Activated CD4-positive, alpha-beta T cell treated with anti-CD3 and anti-CD28 coated beads for 4 hours (primary cell): ENCODE data around the gene JOSD1.

Experiments used
- DNase-seq, 2 donors: peaks; one replicate each; pipeline ENCODE4 v3.0.0-alpha.2; 2020

JOSD1 gene

GRCh38 chr22:38710866-38711265 is 10.1 kb upstream of the JOSD1 start:
- DNase-seq: no peak

DNA sequence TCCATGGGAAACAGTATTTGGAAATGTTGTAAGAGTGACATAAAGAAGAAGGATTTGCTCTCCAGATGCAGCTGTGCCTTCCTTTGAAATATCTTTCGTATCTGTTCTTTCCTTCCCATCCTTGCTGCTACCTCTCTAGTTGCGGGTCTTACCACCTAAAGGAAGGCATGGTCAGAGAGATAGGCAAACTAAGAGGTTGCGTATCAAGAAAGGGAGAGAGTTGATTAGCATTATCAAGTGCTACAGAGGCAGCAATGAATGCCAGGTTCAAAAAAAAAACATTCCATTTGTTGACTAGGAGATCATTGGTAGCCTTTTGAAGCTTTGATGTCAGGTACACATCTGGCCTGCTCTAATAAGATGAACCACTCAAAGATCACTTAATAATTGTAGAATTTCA is 9.6 kb upstream of the JOSD1 start:
- DNase-seq: no peak

DNA sequence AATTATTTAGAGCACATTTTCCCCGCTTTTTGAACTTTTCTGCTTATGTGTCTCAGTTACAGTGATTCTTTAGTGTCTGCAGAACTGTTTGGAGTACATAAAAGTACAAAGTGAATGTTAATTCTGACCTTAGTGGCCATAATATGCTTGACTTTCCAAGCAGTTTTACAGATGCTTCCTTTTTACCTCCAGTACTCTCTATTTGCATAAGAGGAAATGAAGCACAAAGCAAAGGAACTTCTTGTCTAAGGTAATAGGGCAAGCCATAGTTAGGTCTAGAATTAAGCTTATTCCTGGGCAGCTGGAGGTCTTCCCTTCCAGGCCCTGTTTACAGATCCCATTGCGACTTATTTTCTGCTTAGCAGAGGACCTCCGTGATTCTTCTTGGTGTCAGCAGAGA is 8.6 kb upstream of the JOSD1 start:
- no peak for DNase-seq

DNA sequence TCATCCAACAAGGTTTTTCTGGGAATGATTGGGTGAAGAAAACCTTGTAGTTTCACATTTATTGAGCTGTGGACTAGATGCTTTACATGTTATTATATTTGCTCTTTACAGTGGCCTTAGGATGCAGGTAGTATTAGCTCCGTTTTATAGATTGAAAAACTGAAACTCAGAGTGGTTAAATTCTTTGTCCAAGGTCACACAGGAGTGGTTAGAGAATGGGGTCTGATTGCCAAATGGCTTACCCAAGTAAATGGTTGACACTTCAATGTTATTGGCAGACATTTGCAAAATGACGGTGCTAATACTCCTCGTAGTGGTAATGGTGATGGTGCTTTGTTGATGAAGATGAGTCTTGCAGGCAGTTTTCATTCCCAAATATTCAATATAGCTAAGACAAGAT is 7.2 kb upstream of the JOSD1 start:
- DNase-seq: no peak

GRCh38 chr22:38707346-38707745 is 6.6 kb upstream of the JOSD1 start:
- DNase-seq: no peak

GRCh38 chr22:38706901-38707195 is 6.1 kb upstream of the JOSD1 start:
- no peak for DNase-seq

GRCh38 chr22:38706101-38706900 is 5.6 kb upstream of the JOSD1 start:
- DNase-seq: peak; percentile 37 to 46

DNA sequence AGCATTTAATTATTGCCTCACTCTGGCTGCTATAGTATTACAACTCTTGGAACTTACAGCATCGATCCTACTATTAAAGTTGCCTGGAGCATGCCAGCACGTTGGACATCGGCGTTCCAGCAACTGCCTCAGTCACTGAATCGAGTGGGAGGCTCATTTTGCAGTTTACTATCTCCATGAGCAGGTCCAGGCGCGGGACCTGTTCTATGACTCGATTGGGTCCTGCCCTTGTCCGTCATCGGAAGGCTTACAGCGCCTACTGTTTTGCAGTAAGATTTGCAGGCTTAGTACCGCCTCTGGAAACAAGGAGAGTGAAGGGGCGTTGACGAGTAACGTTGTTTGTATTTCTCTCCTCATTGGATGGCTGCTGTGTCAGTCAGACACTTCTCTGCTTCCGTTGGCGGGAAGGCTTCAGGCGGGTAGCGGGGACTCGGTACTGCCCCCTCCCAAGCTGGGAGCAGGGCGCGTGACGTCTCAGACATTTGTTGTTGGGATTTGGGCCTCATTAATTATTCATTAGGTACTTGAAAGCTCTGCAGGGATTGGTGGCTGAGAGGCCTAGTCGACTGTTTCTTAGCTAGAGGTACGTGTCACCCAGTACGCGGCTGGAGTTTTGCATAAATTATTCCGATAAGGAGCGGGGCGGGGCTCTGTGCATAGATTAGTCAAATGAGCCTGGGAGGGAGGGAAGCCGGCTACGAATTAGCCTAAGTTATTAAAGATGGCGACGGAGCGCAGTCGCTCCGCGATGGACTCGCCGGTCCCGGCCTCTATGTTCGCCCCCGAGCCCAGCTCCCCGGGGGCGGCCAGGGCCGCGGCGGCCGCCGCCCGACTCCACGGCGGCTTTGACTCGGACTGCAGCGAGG is 4.7 kb upstream of the JOSD1 start, which contains the start of gene GTPBP1:
TSS of gene GTPBP1 (plus strand) at position 710 of the 866 bp plus-strand sequence. CDS start at position 722, 12 bp downstream.
- DNase-seq: peak; percentile 97

- DNase-seq: no peak
Measured at GRCh38 chr22:38704654-38705234, 4.0 kb upstream of the JOSD1 start.

GRCh38 chr22:38700270-38700788 is 414 bp downstream of the JOSD1 start:
- no peak for DNase-seq

DNA sequence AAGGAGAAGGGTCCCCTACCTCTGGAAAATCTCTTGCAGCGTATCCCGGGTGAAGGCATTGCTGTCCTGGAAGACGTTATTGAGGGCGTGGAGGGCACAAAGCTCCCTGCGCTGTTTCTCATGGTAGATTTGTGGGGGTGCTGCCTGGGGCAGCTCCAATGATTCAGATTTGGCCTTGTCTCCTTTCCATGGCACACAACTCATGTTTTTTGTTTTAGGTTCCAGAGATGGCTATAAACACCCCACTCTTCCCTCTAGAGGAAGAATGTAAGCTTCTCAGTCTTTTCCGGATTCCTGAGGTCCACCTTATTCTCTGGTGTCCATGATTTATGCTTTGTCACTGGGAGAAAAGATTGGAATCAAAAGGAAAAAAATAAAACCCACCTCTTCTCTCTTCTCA is 959 bp downstream of the JOSD1 start:
- DNase-seq: no peak

DNA sequence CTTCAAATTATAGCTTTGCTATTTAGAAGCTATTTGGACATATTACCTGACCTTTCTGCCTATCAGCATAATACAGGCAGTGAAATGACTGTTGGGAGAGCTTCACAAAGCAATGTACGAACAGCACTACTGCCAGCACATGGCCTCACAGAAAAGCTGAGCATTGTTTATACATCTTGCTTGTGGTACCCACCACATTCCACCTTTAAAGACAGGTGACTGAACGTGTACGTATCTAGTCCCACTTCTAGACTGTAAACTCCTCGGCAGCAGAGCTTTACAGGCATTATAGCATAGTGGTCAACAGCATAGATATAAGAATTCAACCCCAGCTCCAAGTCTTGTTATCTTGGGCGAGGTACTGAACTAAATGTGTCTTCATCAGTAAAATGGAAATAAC is 1.6 kb downstream of the JOSD1 start:
- DNase-seq: no peak

DNA sequence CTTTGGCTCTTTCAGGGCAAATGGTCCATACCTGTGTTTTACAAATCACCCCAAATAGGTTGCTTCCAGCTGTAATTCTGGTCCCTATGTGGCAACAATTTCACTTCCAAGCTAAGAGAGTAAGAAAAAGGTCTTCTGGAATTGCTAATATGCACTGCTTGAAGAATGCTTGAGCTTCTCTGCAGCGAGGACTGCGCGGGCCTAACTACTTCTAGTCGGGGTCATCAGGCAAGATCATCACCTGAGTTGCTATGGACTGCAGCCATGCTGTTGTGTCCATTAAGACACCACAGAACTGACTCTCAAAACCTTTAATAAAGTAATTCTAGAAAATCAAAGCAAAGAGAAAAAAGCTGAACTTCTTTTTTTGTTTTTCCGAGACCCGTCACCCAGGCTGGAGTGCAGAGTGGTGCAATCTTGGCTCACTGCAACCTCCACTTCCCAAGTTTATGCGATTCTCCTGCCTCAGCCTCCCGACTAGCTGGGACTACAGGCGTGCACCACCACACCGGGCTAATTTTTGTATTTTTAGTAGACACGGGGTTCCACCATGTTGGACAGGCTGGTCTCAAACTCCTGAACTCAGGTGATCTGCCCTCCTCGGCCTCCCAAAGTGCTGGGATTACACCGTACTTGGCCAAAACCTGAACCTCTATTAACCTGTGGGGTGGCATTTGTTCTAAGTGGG is 2.2 kb downstream of the JOSD1 start:
- DNase-seq: no peak

DNA sequence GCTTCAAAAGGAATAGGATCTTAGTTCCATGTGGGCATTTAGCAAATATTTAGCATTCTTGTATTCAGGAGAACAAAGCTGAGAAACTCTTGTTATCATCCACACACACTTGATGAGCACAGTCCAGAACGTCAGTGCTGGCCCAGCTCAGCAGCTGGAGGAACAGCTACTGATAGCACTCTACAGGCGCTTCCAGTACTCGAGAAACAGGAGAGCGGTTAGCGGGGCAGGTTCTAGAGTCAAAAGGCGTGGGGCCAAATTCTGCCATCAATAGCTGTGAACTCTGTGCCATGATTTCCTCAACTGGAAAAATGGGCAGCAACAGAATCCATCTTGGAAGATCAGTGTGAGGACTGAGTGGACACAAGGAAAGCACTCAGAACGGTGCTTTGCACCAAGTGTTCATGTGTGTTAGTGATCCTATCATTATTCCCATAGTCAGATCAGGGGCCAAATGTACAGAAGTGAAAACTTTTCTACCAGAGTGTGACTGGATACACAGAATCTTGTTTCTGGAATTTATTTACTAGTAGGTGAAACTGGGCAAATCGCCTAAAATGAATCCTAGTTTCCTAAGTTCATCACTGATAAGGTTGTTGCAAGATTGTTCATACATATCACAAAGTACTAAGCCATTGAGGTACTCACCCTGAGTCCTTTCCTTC is 3.2 kb downstream of the JOSD1 start:
- DNase-seq: no peak

DNA sequence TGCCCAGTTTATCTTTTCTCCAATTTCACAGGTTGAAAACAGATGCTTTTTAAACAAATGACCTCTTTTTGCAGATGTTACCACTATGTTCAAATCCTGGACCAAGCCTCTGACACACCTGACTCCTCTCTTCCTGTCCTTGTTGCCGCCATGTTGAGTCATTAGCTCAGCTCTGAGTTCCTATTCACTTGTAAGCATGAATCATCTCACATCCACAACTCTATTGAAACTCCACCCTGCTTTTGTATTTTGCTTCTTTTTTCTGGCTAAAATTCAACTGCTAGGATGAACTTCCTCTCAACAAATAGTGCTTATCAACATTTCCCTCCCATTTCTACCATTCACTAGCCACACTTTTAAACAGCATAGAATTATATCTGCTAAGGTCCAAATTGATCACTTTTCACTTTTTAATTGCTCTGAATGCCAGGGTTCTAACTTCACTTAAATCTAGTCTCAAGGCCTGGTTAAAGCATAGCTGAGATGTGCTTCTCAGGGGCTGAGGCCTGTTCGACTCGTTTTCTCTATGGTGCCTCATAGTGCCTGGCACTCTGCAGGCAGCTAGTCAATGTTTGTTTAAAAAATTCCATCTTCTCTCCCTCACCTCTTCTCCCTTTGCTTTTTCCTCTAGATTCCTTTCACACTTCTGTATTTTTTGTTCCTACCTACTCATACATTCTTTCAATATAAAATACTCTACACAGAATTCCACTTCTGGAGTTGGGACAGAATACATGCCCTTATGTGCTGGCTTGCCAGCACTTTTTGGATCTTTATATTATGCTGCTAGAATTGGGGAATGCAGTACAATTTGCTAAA is 3.9 kb downstream of the JOSD1 start:
- peak; percentile 45 to 56 for DNase-seq

DNA sequence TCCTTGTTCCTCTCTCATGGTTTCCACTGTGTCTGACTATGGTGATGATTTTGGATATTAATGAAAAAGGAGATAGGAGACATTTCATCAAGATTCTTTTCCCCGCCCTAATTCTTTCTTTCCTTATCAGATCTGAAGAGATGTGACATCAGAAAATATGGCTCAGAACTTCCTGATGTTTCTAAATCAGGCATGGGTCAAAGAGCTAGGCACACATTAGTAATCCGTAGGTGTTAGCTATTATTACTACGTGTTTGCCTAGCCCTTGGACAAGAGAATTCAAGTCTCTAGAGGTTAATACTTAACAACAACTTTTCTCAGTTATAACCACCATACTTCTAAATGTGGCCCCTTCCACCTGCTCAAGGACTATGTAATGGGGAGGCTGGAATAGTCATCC is 5.8 kb downstream of the JOSD1 start:
- DNase-seq: no peak

- DNase-seq: no peak
Measured at GRCh38 chr22:38694049-38694448, 6.7 kb downstream of the JOSD1 start.

DNA sequence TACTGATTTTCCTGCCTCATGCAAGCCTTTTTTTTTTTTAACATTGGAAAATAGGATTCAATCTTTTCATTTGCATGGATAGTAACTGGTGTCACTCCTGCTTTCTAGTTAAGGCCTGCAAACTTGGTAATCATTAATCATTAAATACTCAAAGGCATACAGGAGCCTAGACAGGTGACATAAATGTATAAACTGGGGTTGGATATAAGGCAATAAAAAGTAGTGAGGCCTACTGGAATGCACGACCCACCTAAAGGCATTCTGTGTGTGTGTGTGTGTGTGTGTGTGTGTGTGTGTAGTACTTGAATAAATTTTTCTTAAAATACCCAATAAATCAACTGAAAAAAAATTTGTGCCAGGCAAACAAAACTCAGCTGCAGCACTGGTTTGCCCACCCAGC is 11.1 kb downstream of the JOSD1 start:
- no peak for DNase-seq

GRCh38 chr22:38685761-38686160 is 15.0 kb downstream of the JOSD1 start:
- no peak for DNase-seq

GRCh38 chr22:38684895-38685294 is 15.8 kb downstream of the JOSD1 start:
- DNase-seq: no peak

GRCh38 chr22:38681582-38682335 is 19.0 kb downstream of the JOSD1 start, which contains the start of gene TOMM22:
Gene TOMM22 (plus strand): TSS chr22:38681957. CDS start chr22:38681979, 22 bp downstream.
- peak; percentile 76 to 82 for DNase-seq
